K562 (cell line): ENCODE measurements around the gene POR. TPM values are rescaled to one million over a fixed set of nuclear protein-coding genes. Genes with fewer than 3 reads are reported as not detected.

Experiments
- ATAC-seq: fragments of 200-7000 bp; cut with Tn5 transposase; 3 replicates; pipeline ENCODE4 v1.9.1; 2020; ENCODE audit warnings: moderate library complexity
- BruUV-seq: library from RNA; stranded (reverse); fragments of 400-500 nt; replicated peaks from 2 replicates; lab custom pipeline; 2021; lab: Mats Ljungman, UMichigan
- CTCF ChIA-PET: fragments of 300-600 bp; formaldehyde crosslinking; extraction: SDS; loops from one replicate; lab custom pipeline; 2021; ENCODE audit warnings: low intra/inter-chr PET ratio; lab: Yijun Ruan, JAX
- POLR2A ChIA-PET: fragments of 300-600, 350-650 bp; sonication (Branson Sonifier 250); formaldehyde crosslinking; extraction: SDS; loops from one replicate; lab custom pipeline; 2021; ENCODE audit warnings: antibody characterized with exemption, inconsistent platforms; lab: Yijun Ruan, JAX
- DNase-seq, 4 experiments: peaks; one replicate each; pipeline versions ENCODE4 v3.0.0 to v3.0.0-alpha.2; 2011 to 2018; ENCODE audit warnings: low spot score in 3 of 4, mixed read lengths in 3 of 4; ENCODE audit errors: extremely low read depth in 1 of 4
- FAIRE-seq: peaks from 2 replicates; lab custom pipeline; 2011; peaks lifted over from hg19 to GRCh38; lab: Jason Lieb, UNC
- H2AFZ ChIP-seq: 2 replicates; pipeline ENCODE4 v1.6.0; 2011; ENCODE audit warnings: low read depth, low read length, control low read depth, inconsistent platforms
- H3K27ac ChIP-seq: fragments of 200-600 bp; 3 replicates; pipeline ENCODE4 v1.8.0; 2011; ENCODE audit warnings: low read depth, mild to moderate bottlenecking, control low read depth, inconsistent platforms, low read length, moderate library complexity, mixed read lengths; ENCODE audit errors: extremely low read depth
- H3K27me3 ChIP-seq, 2 experiments: fragments of 300-600 bp in 1 of 2; 2 replicates in 1 of 2; 3 replicates in 1 of 2; pipeline versions ENCODE4 v1.6.0 to v1.8.0; 2011; ENCODE audit warnings: inconsistent platforms in 2 of 2, low read length in 2 of 2, mild to moderate bottlenecking in 1 of 2, mixed read lengths in 1 of 2, moderate library complexity in 1 of 2; ENCODE audit not compliant: control insufficient read depth in 2 of 2, insufficient read depth in 2 of 2
- H3K36me3 ChIP-seq: fragments of 300-600 bp; 3 replicates; pipeline ENCODE4 v1.8.0; 2011; ENCODE audit warnings: mild to moderate bottlenecking, low read length, inconsistent platforms; ENCODE audit not compliant: control insufficient read depth, insufficient read depth
- H3K4me1 ChIP-seq, 2 experiments: fragments of 200-600 bp in 1 of 2; replicated peaks in 1 of 2; 2 replicates in 1 of 2; 3 replicates in 1 of 2; pipeline versions ENCODE4 v1.5.1 to v1.8.0; 2011; ENCODE audit warnings: inconsistent platforms in 2 of 2, low read length in 2 of 2, mild to moderate bottlenecking in 1 of 2, mixed read lengths in 1 of 2, moderate library complexity in 1 of 2; ENCODE audit not compliant: control insufficient read depth in 2 of 2, insufficient read depth in 2 of 2
- H3K4me2 ChIP-seq: 2 replicates; pipeline ENCODE4 v1.6.1; 2011; ENCODE audit warnings: low read length, control low read depth, inconsistent platforms, mixed read lengths; ENCODE audit not compliant: insufficient read depth
- H3K4me3 ChIP-seq: fragments of 200-600 bp; sonication (generic), shearing (Covaris generic); 2 replicates; pipeline ENCODE4 v1.5.1; 2016; ENCODE audit warnings: control low read depth, inconsistent platforms
- H3K79me2 ChIP-seq: fragments of 200-600 bp; 3 replicates; pipeline ENCODE4 v1.8.0; 2011; ENCODE audit warnings: low read length, inconsistent platforms; ENCODE audit not compliant: control insufficient read depth, insufficient read depth
- H3K9ac ChIP-seq, 2 experiments: 2 replicates each; pipeline versions ENCODE4 v1.6.0 to v1.6.1; 2011; ENCODE audit warnings: low read depth in 2 of 2, low read length in 2 of 2, control low read depth in 1 of 2, inconsistent platforms in 1 of 2, mild to moderate bottlenecking in 1 of 2, mixed read lengths in 1 of 2; ENCODE audit not compliant: insufficient read depth in 1 of 2
- H3K9me1 ChIP-seq: one replicate; pipeline ENCODE4 v1.6.0; 2011; ENCODE audit warnings: inconsistent platforms, mild to moderate bottlenecking, low read length, moderate library complexity; ENCODE audit not compliant: control insufficient read depth, insufficient read depth
- H3K9me3 ChIP-seq: replicated peaks from 2 replicates; pipeline ENCODE4 v1.5.1; 2011; ENCODE audit warnings: low read depth, low read length, inconsistent platforms; ENCODE audit not compliant: control insufficient read depth, insufficient read depth
- H4K20me1 ChIP-seq: replicated peaks from 2 replicates; pipeline ENCODE4 v1.6.1; 2011; ENCODE audit warnings: low read length, inconsistent platforms, mixed read lengths; ENCODE audit not compliant: control insufficient read depth, insufficient read depth
- CSDE1 ChIP-seq, 2 experiments: fragments of 450-650 bp; IDR thresholded peaks; 2 replicates each; pipeline ENCODE4 v1.6.1; 2016; ENCODE audit warnings: mild to moderate bottlenecking in 1 of 2
- FOXA3 ChIP-seq, 2 experiments: fragments of 450-650 bp in 1 of 2; sonication (generic) in 1 of 2; formaldehyde crosslinking; IDR thresholded peaks in 1 of 2; conservative IDR thresholded peaks in 1 of 2; 2 replicates each; pipeline versions ENCODE4 v1.4.0 to v1.8.0; 2020 to 2022; ENCODE audit warnings: mild to moderate bottlenecking in 2 of 2, missing genetic modification reagents in 1 of 2
- HEY1 ChIP-seq: fragments of 250-450 bp; sonication (Bioruptor Pico); IDR thresholded peaks from 2 replicates; pipeline ENCODE4 v1.5.0; 2020; ENCODE audit warnings: mild to moderate bottlenecking, moderate library complexity, borderline replicate concordance
- HSF4 ChIP-seq: fragments of 250-450 bp; sonication (Bioruptor Pico); IDR thresholded peaks from 2 replicates; pipeline ENCODE4 v2.1.2; 2022; ENCODE audit warnings: mild to moderate bottlenecking, moderate library complexity, borderline replicate concordance
- IFI16 ChIP-seq: fragments of 250-450 bp; sonication (Bioruptor Pico); IDR thresholded peaks from 2 replicates; pipeline ENCODE4 v2.1.2; 2022; ENCODE audit warnings: mild to moderate bottlenecking, inconsistent platforms
- MBD2 ChIP-seq: sonication (generic); IDR thresholded peaks from 2 replicates; pipeline ENCODE4 v1.6.1; 2016; ENCODE audit warnings: low read depth, borderline replicate concordance
- NFE2 ChIP-seq: IDR thresholded peaks from 2 replicates; pipeline ENCODE4 v1.6.1; 2014; ENCODE audit warnings: antibody characterized with exemption, low read depth
- PCBP1 ChIP-seq: fragments of 200-400 bp; formaldehyde crosslinking; IDR thresholded peaks from 2 replicates; pipeline ENCODE4 v1.6.1; 2018; ENCODE audit warnings: mild to moderate bottlenecking, low read depth, low read length; ENCODE audit not compliant: poor library complexity, severe bottlenecking
- POLR2G ChIP-seq: fragments of 200-400 bp; formaldehyde crosslinking; IDR thresholded peaks from 2 replicates; pipeline ENCODE4 v1.6.1; 2017; ENCODE audit warnings: low read depth, mild to moderate bottlenecking, antibody characterized with exemption, low read length, moderate library complexity
- SPI1 ChIP-seq: IDR thresholded peaks from 2 replicates; pipeline ENCODE4 v1.6.1; 2011; ENCODE audit warnings: low read depth, low read length, control low read depth, borderline replicate concordance
- SRF ChIP-seq, 2 experiments: fragments of 250-450, 450-650 bp in 1 of 2; sonication (Bioruptor Pico) in 1 of 2; sonication (generic) in 1 of 2; formaldehyde crosslinking; IDR thresholded peaks; 2 replicates each; pipeline versions ENCODE4 v1.5.0 to v1.5.1; 2020 to 2022; ENCODE audit warnings: mild to moderate bottlenecking in 1 of 2, missing genetic modification reagents in 1 of 2
- TEAD2 ChIP-seq: fragments of 450-650 bp; IDR thresholded peaks from 2 replicates; pipeline ENCODE4 v1.6.1; 2016; ENCODE audit warnings: missing genetic modification characterization, control low read depth, missing compliant biosample characterization
- VEZF1 ChIP-seq: fragments of 200-800 bp; sonication (Bioruptor generic); IDR thresholded peaks from 2 replicates; pipeline ENCODE4 v1.6.1; 2017; ENCODE audit warnings: missing genetic modification characterization, missing compliant biosample characterization
- ZFP30 ChIP-seq: fragments of 250-450 bp; sonication (Bioruptor Pico); IDR thresholded peaks from 2 replicates; pipeline ENCODE4 v1.8.0; 2022; ENCODE audit warnings: moderate library complexity, mild to moderate bottlenecking, inconsistent platforms, borderline replicate concordance
- ZNF184 ChIP-seq: sonication (generic); formaldehyde crosslinking; IDR thresholded peaks from 2 replicates; pipeline ENCODE4 v1.5.0; 2020; ENCODE audit warnings: missing genetic modification reagents
- ZNF740 ChIP-seq, 3 experiments: fragments of 200-800 bp in 1 of 3; sonication (Bioruptor generic) in 1 of 3; sonication (generic) in 1 of 3; formaldehyde crosslinking in 1 of 3; IDR thresholded peaks; 2 replicates each; pipeline versions ENCODE4 v1.6.1 to v1.8.0; 2016 to 2022; ENCODE audit warnings: mild to moderate bottlenecking in 2 of 3, missing compliant biosample characterization in 2 of 3, missing genetic modification characterization in 2 of 3, missing genetic modification reagents in 1 of 3
- WGBS: fragments of 100-300 bp; shearing (Covaris generic); methylation state at CpG from one replicate; pipeline ENCODE4 v1.1.6; 2016; ENCODE audit warnings: low coverage, mixed read lengths; ENCODE audit not compliant: insufficient coverage; ENCODE audit errors: missing lambda C conversion rate; 5-methylcytosine and 5-hydroxymethylcytosine counted together
- in situ Hi-C: fragments of 300-500 bp; cut with MboI; formaldehyde crosslinking; loops from 4 replicates; pipeline ENCODE4 v1.15.0; 2018; ENCODE audit warnings: inconsistent platforms, mixed read lengths
- intact Hi-C: fragments of 100-400 bp; cut with micrococcal nuclease; formaldehyde crosslinking; loops from 2 replicates; pipeline ENCODE4 v1.14.2; 2022
- polyA plus RNA-seq, 8 experiments: library from polyadenylated mRNA; depleted of rRNA in 4 of 8; stranded (reverse) in 5 of 8; unstranded in 3 of 8; fragments of >200 nt; fragmentation: Nextera tagmentation in 2 of 8; fragmentation: Illumina TruSeq in 1 of 8; extraction: Ambion mirVana in 2 of 8; extraction: Trizol in 1 of 8; gene quantifications; 2 replicates each; pipeline versions ENCODE4 v1.2.1 to v1.2.3, GENCODE V29; 2011 to 2014; ENCODE audit warnings: inconsistent platforms in 1 of 8, missing spikeins in 1 of 8
- total RNA-seq, 7 experiments: library from RNA; depleted of rRNA in 6 of 7; stranded (reverse); fragments of >200 nt in 6 of 7; fragmentation: Illumina TruSeq in 2 of 7; extraction: Trizol in 2 of 7; gene quantifications; 2 replicates each; pipeline versions ENCODE4 v1.2.1 to v1.2.3, GENCODE V29; 2011 to 2021; ENCODE audit warnings: low replicate concordance in 1 of 7

Gene POR
- total and polyA plus RNA-seq, 9 of the 15 experiments (the other 6 are each of a cell fraction or from before 2014, with no cell fraction given) = 4.7 to 142 (median 40.8) TPM

- Histone ChIP-seq H2AFZ (no peak overlapping the region), H3K9me1 (peaks cover 4% of the 10 kb centered on the region), H3K4me3 (no peak overlapping the region), H3K36me3 (peaks cover 45% of the 10 kb centered on the region; the same call in 1 of the 3 replicates), H3K9me3 (no peaks in the 10 kb centered on the region), H4K20me1 (peaks cover 5% of the 10 kb centered on the region; the same call in 1 of the 2 replicates), H3K27ac (no peak overlapping the region), H3K4me2 (no peak overlapping the region), H3K27me3 (no peaks in the 10 kb centered on the region), H3K4me1 (peaks cover 27 to 87% of the 10 kb centered on the region in 2 experiments), H3K9ac (peak overlapping the region in 1 of 2 experiments; percentile 18; a peak in 1 of 4 replicates), H3K79me2 (peaks cover 2% of the 10 kb centered on the region; the same call in 1 of the 3 replicates)
- ATAC-seq (no peak), FAIRE-seq (no peak), DNase-seq (peak in 2 of 4 experiments; percentile 53 to 55)
- TF ChIP-seq SRF (CRISPR knock-in tag; IDR thresholded peaks at IDR 0.05) = no peak
- no peak for TF ChIP-seq SPI1
- TF ChIP-seq TEAD2 = no peak
- TF ChIP-seq PCBP1 = peak; percentile 62
- TF ChIP-seq MBD2 = no peak
- TF ChIP-seq HSF4 (CRISPR knock-in tag) = no peak
- no peak for TF ChIP-seq NFE2
- TF ChIP-seq HEY1 (CRISPR knock-in tag) = no peak
- no peak for TF ChIP-seq FOXA3 (CRISPR knock-in tag; conservative IDR thresholded peaks at IDR 0.05 in 1 of 2, IDR thresholded peaks at IDR 0.05 in 1 of 2)
- TF ChIP-seq CSDE1 (IDR thresholded peaks at IDR 0.05) = no peak
- peak; percentile 36; the same call in 1 of the 2 replicates for TF ChIP-seq VEZF1 (CRISPR knock-in tag)
- peak; percentile 39; the same call in 1 of the 2 replicates for TF ChIP-seq ZNF740 (CRISPR knock-in tag; IDR thresholded peaks at IDR 0.05)
- TF ChIP-seq ZNF740 (tag; IDR thresholded peaks at IDR 0.05) = peak in 1 of 2 experiments; percentile 60; a peak in 1 of 4 replicates
- no peak for TF ChIP-seq ZNF184 (CRISPR knock-in tag)
- TF ChIP-seq IFI16 (CRISPR knock-in tag) = no peak
- TF ChIP-seq ZFP30 (CRISPR knock-in tag) = no peak
- TF ChIP-seq POLR2G = peak; percentile 32; the same call in 1 of the 2 replicates
- POLR2A ChIA-PET = interaction anchor here (0.6 to 1.0 kb wide), 2 partner anchors 11 to 17 kb away, joined by 3 to 4 read pairs; no protein-coding TSS in a partner anchor
- in situ Hi-C loops (no loop called here), intact Hi-C loops (no loop called here)
- CTCF ChIA-PET = no interaction called here
- BruUV-seq = no TSS peak
- WGBS = 67% methylated on average over 3 of the region's 31 CpGs
These were observed 73.9 kb downstream of the POR start for GRCh38 chr7:75988568-75989499.
